22Rv1 (cell line): Measurements from ENCODE around the gene YIPF4.
"Not testable (repeated sequence)": the region's sequence is repeated elsewhere in the genome, so short reads cannot be mapped to it uniquely, and the experiment has no call there.

Experiments used
- CTCF ChIP-seq: fragments of 450-650 bp; IDR thresholded peaks from 2 replicates; pipeline ENCODE4 v1.5.1; 2017; ENCODE audit warnings: mild to moderate bottlenecking
- ZFX ChIP-seq: fragments of 450-650 bp; IDR thresholded peaks from 2 replicates; pipeline ENCODE4 v1.6.1; 2017; ENCODE audit warnings: antibody characterized with exemption, borderline replicate concordance

- TF ChIP-seq CTCF, ZFX: not testable (repeated sequence)
These were observed 73.1 kb downstream of the YIPF4 start for GRCh38 chr2:32350797-32351196.
